GM12864 (cell line): ENCODE measurements around the gene CACNG1.
"Not testable (repeated sequence)": the region's sequence is repeated elsewhere in the genome, so short reads cannot be mapped to it uniquely, and the experiment has no call there.

Experiments
- DNase-seq: peaks from one replicate; pipeline ENCODE4 v3.0.0-alpha.2; 2011; ENCODE audit warnings: low read depth
- H3K4me3 ChIP-seq: 2 replicates; pipeline ENCODE4 v1.5.1; 2011; ENCODE audit warnings: mild to moderate bottlenecking, low read depth, low read length, control low read depth
- TF ChIP-seq, protein P1 (sequence below): IDR thresholded peaks from 2 replicates; pipeline ENCODE4 v1.5.1; 2011; ENCODE audit warnings: low read depth, mild to moderate bottlenecking, moderate library complexity, low read length, control low read depth, inconsistent platforms; ENCODE audit errors: missing control alignments

Gene CACNG1

DNA sequence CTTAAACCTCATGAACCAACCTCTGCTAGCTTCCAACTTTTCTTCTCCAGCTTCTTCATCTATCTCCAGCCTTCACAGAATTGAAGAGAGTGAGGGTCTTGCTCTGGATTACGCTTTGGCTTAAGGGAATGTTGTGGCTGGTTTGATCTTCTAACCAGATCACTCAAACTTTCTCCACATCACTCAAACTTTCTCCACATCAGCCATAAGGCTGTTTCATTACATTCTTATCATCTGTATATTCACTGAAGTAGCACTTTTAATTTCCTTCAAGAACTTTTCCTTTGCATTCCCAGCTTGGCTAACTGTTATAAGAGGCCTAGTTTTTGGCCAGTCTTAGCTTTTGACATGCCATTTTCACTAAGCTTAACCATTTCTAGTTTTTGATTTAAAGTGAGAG is 52.3 kb downstream of the CACNG1 start:
- TF ChIP-seq, protein P1, sequence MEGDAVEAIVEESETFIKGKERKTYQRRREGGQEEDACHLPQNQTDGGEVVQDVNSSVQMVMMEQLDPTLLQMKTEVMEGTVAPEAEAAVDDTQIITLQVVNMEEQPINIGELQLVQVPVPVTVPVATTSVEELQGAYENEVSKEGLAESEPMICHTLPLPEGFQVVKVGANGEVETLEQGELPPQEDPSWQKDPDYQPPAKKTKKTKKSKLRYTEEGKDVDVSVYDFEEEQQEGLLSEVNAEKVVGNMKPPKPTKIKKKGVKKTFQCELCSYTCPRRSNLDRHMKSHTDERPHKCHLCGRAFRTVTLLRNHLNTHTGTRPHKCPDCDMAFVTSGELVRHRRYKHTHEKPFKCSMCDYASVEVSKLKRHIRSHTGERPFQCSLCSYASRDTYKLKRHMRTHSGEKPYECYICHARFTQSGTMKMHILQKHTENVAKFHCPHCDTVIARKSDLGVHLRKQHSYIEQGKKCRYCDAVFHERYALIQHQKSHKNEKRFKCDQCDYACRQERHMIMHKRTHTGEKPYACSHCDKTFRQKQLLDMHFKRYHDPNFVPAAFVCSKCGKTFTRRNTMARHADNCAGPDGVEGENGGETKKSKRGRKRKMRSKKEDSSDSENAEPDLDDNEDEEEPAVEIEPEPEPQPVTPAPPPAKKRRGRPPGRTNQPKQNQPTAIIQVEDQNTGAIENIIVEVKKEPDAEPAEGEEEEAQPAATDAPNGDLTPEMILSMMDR = no peak
- no peak overlapping the region for H3K4me3 ChIP-seq

DNA sequence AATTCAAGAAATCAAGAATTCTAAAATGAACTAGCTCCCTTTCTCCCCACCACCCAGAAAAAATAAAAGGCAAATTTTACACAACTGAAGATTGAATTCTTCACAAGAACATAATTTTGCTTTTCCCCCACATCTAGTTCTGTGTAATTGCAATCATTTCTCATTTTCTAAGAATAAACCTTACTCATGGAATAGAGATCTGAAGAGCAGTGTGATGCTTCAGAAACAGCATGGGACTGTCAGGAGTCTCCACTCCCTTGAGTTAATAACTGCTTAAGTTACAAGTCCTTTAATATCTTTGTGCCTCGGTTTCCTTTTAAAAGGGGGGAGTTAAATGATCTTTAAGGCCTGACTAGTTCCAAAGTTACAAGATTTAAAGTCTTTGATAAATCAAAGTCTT is 53.7 kb downstream of the CACNG1 start:
- TF ChIP-seq, protein P1 = no peak
- H3K4me3 ChIP-seq = no peak overlapping the region
- DNase-seq = no peak

More for the DNA sequence above, 52.3 kb downstream of the CACNG1 start:
- DNase-seq = no peak

DNA sequence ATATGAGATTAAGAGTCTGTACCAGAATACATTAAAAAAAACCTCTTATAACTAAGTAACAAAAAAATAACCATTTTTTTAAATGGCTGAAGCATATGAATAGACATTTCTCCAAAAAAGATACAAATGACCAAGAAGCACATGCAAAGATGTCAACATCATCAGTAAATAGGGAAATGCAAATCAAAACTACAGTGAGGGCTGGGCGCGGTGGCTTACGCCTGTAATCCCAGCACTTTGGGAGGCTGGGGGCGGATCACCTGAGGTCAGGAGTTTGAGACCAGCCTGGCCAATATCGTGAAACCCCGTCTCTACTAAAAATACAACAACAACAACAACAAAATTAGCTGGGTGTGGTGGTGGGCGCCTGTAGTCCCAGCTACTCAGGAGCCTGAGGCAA is 60.3 kb downstream of the CACNG1 start:
- not testable (repeated sequence) for DNase-seq, H3K4me3 ChIP-seq

DNA sequence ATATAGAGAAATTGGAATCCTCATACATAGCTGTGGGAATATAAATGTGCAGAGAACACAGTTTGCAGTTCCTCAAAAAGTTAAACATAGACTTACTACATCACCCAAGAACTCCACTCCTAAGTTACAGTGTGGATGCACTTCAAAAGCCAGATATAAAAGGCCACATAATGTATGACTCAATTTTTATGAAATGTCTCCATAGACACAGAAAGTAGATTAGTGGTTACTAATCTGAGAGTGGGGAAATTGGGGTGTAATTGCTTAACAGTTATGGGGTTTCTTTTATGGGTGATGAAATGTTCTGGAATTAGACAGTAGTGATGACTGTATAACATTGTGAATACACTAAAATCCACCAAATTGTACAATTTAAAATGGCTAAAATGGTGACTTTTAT is 60.9 kb downstream of the CACNG1 start:
- no peak for DNase-seq
- TF ChIP-seq, protein P1 = no peak
- no peak overlapping the region for H3K4me3 ChIP-seq
